GM12801 (cell line): ENCODE results near the gene MTM1.

Experiments used
- CTCF ChIP-seq: IDR thresholded peaks from one replicate; pipeline ENCODE4 v1.5.1; 2011; ENCODE audit warnings: control low read depth; ENCODE audit not compliant: insufficient read length; ENCODE audit errors: extremely low read depth

The MTM1 gene

GRCh38 chrX:150558424-150558823 is 10.0 kb upstream of the MTM1 start:
- TF ChIP-seq CTCF, result no peak

- no peak for TF ChIP-seq CTCF
These were observed 3.6 kb upstream of the MTM1 start for GRCh38 chrX:150564838-150565237.

- no peak for TF ChIP-seq CTCF
These were observed 2.9 kb upstream of the MTM1 start for GRCh38 chrX:150565551-150565950.

GRCh38 chrX:150566734-150567182 is 1.7 kb upstream of the MTM1 start:
- no peak for TF ChIP-seq CTCF

GRCh38 chrX:150567645-150568319 is 639 bp upstream of the MTM1 start:
- no peak for TF ChIP-seq CTCF

GRCh38 chrX:150569155-150569477 is 695 bp downstream of the MTM1 start:
- no peak for TF ChIP-seq CTCF

- no peak for TF ChIP-seq CTCF
These were observed 2.1 kb downstream of the MTM1 start for GRCh38 chrX:150570512-150570911.
